Hindlimb muscle (tissue), 1 donor: ENCODE data around the gene IFNK. TPM values are rescaled to one million over a fixed set of nuclear protein-coding genes. Genes with fewer than 3 reads are reported as not detected.
A peak's percentile ranks its signal among the peaks of the same experiment; 100 is the strongest.

Source experiments
- DNase-seq: peaks from one replicate; pipeline ENCODE4 v3.0.0-alpha.2; 2013
- polyA plus RNA-seq: library from polyadenylated mRNA; unstranded; fragments of 120-200 nt; gene quantifications from one replicate; pipeline ENCODE4 v1.2.1, GENCODE V29; 2013; ENCODE audit not compliant: insufficient read length

The IFNK gene
- polyA plus RNA-seq, 1 donor = not detected

DNA sequence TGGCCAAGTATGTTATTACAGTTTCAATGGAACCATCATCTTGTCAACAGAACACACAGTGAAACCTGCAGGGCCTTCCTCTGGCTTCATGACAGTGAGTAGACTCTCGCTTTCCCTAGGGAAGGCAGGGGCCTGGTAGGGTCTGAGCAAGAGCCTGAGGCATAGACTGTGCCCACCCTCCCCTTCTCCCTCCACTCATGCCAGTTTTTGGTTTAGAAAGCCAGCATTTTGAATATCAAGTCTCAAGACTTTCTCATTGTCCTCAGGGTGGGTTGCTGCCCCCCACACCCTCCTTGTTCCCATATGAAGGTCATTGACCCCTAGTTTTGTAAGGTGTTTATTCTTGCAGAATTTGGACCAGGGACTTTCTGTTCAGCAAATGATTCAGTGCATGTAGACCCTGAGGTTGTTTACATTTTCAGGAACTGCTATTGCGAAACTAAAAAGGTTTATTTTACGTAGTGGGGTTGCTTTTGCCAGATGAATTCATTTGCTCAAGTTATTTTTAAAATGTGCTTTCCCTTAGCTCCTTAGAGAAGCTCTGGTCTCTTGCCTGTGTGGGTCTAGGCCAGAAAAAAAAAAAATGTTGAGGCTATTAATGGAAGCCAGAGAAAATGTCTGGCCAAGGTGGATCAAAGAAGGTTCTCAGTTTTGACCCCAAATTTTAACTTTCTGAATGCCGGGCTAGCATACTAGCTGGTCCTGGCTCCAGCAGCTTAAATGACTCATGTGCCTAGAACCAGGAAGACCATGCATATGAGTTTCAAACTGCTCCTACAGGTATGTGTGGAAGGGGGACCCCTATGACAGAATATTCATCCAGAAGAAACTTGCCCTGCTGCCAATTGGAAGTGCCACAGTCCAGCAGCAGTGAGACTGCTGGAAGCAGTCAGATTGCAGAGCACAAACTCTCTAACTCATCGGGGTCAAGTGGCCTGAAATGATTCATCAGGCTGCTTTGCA, 15.7 kb downstream of the IFNK start:
- DNase-seq = peak; percentile 74

- no peak for DNase-seq
These were observed 16.4 kb downstream of the IFNK start for GRCh38 chr9:27540502-27540901.

DNA sequence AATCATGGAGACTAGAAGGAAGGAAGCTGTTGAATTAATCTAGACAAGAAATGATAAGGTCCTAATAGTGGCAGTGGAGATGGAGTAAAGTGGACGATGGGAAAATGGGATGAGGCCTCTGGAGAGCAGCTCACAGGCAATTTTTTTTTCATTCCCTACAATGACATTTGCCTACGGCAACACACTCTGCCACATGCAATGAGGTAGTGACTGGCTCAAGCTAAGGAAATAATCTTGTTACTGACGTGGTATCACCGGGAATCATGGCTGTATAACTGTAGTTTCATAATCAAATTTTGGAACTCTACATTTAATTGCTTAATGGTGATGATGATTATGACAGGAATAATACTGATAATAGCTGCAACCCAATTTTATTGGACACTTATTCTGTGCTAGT, 17.6 kb downstream of the IFNK start:
- no peak for DNase-seq

DNA sequence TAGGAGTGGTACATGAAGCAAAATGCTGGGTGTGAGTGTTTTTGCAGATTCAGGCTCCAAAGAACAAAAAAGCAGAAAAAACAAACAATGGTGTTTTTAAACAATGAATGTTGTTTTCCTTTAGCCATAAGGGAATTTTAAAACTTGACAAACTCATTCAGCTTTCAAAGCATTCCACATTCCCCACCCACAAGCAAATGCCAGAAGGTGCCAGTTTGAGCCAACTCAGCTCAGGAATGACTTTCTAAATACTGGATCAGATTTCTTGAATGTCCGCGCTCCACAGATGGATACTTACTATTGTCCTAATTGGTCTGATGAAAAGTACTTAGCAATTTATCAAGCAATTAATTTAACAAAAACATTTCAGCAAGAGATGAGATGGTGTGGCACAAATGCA, 18.4 kb downstream of the IFNK start:
- no peak for DNase-seq

GRCh38 chr9:27545471-27545870, 21.4 kb downstream of the IFNK start:
- DNase-seq = no peak

DNA sequence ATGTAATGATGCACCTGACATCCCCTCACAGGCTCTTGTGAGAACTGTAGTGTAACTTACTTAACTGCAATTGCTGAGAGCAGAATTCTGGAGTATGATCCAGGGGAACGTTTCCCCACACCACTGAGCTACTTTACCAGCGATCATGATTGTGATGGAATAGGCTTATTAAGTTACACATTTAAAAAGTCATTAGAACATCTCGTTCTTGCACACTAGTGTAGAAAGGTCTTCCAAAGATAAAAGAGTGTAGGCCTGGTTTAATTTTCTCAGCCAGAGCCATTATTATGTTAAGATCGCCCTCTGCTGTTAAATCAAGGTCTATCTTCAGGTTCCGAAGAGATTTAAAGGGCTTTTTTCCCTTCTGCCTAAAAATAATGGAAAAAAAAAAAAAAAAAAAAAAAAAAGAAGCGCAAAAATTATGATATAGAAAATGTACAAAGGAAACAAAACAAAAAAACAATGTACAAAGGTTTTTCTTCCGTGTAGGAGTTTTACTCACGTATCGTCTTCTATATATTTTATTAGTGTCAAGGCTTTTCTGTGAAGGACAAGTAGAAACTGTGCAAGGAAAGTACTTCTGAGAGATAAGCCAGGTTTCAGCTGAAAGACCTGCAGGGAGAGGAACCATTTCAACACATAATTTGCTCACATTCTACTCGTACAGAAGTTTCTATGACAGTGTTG, 24.1 kb downstream of the IFNK start:
- DNase-seq = no peak

DNA sequence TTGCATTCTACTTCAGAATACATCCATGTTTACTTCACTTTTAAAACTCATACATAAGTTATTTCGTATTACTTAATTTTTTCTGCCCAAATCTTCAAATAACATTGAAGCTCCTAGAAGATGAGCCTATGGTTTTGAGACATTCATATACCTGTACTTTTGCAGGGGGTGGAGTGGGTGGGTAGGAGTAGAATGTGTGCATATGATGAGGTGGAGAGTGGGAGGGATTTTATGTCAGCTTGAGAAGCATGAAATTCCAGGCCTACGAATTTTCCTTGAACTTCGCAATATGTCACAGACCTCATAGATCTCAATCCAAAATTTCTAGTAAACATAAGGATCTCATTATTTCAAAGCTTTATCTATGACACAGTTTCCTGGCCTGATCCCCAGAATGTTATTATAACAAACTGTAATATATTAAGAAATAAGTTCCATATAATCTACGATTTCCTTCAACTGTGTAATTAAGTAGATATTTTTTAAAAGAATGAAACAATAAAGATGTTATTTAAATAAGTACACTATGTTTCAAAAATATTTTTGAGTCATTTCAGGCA, 25.2 kb downstream of the IFNK start:
- DNase-seq = no peak

DNA sequence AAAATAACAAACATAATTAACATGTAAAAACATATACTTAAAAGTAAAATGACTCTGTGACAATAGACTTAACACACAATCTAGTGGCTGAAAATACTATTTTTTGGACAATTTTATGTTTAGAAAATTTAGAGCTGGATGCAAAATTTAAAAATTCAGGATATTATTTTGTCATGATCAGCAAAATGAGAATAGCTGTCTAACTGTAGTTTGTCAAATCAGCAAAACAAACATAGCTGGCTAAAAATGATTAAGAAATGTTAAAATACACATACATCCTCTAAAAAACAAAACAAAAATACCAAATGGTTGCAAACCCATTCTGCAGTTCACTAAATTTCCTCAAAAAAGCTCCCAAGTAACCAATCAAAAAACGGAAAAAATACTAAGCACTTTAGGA, 30.6 kb downstream of the IFNK start:
- DNase-seq = no peak

DNA sequence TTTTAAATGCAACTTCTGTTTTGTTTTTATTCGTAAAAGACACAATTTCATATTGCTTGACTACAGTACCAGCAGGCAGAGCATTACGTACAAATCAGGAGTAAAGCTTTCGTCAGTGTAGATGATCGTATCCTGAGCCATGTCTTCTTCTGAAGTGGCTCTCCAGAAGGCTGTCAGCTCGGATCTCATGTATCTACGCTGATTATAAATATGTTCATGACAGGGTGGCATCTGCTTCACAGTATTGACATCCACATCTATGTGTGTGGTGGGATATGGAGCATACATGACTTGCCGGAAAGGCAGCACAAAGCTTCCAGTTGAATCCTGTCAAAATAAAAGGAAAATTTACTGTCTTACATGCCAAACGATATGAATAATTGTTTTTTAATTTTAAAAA, 32.4 kb downstream of the IFNK start:
- DNase-seq = no peak

DNA sequence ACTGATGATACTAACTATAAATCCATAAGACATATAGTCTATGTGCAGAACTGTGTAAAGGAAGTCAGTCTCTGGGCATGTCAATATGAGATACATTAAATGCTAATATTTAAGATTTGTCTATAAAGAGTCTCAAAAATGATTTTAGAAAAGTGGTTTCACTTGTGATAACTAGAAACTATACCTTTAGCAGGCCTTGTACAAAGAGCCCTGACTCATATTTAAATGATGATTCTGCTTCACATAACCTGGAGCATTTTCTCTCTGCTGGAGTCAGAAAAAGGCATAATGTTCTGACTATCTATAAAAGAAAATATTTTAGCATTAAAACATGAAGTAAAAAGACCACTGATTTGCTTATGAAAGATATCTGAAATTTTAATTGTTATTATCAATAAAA, 34.2 kb downstream of the IFNK start:
- DNase-seq = no peak

- no peak for DNase-seq
These were observed 36.4 kb downstream of the IFNK start for GRCh38 chr9:27560457-27560856.

GRCh38 chr9:27561685-27562084, 37.6 kb downstream of the IFNK start:
- DNase-seq = no peak

- no peak for DNase-seq
These were observed 39.8 kb downstream of the IFNK start for GRCh38 chr9:27563738-27564430.

GRCh38 chr9:27564670-27565069, 40.6 kb downstream of the IFNK start:
- DNase-seq = no peak

- DNase-seq = no peak
These were observed 41.6 kb downstream of the IFNK start for GRCh38 chr9:27565696-27566095.

GRCh38 chr9:27566118-27566517, 42.0 kb downstream of the IFNK start:
- DNase-seq = no peak

DNA sequence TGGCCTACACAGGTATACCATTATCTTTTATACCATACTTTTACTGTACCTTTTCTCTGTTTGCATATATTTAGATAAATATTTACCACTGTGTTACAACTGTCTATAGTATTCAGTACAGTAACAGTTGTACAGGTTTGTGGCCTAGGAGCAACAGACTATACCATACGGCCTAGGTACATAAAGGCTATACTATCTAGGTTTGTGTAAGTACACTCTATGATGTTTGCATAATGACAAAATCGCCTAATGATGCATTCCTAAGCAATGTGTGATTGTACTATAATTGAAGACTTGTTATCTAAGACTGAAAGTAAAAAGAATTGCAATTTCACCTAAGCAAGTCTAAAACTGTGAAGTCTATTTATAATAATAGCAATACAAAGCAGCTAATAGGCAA, 45.3 kb downstream of the IFNK start:
- DNase-seq = no peak

DNA sequence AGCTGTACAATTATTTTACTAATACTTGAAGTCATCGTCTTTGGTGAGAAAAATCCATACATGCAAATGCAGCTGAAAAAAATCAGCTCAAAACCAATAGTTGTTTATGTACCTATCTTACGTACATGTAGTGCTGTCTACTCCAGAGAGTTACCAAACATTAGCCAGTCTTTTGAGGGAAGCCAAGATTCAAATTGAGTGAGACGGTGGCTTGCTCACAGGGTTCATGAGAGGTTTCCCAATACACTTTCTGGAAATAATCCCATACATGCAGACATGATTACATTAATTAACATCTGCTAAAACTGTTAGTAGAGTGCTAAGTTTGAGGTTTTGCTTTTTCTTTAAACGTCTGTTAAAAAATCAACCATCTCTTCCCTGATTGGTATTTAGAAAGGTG, 46.9 kb downstream of the IFNK start:
- DNase-seq = no peak

GRCh38 chr9:27572061-27572460, 48.0 kb downstream of the IFNK start:
- no peak for DNase-seq

DNA sequence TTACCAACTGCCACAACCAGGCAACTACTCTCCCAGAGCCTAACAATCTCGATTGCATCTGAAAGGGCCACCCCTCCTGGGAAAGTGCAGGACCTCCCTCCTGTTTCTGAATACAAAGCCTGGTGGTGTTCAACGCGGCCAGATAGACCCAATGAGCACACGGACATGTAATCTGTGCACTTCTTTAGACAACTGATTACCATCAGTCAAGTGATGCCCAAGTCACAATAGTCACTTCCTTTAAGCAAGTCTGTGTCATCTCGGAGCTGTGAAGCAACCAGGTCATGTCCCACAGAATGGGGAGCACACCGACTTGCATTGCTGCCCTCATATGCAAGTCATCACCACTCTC, 48.5 kb downstream of the IFNK start:
- DNase-seq = no peak

DNA sequence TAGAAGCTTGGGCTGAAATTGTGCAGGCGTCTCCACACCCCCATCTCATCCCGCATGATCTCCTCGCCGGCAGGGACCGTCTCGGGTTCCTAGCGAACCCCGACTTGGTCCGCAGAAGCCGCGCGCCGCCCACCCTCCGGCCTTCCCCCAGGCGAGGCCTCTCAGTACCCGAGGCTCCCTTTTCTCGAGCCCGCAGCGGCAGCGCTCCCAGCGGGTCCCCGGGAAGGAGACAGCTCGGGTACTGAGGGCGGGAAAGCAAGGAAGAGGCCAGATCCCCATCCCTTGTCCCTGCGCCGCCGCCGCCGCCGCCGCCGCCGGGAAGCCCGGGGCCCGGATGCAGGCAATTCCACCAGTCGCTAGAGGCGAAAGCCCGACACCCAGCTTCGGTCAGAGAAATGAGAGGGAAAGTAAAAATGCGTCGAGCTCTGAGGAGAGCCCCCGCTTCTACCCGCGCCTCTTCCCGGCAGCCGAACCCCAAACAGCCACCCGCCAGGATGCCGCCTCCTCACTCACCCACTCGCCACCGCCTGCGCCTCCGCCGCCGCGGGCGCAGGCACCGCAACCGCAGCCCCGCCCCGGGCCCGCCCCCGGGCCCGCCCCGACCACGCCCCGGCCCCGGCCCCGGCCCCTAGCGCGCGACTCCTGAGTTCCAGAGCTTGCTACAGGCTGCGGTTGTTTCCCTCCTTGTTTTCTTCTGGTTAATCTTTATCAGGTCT, 49.0 kb downstream of the IFNK start, which contains the start of gene C9orf72:
Gene C9orf72 (minus strand): TSS at position 564 of the 716 bp plus-strand sequence. CDS start 6,361 bp downstream, outside the sequence.
- DNase-seq = peak; percentile 69
